ENCODE measurements around the gene IFIT2. TPM values are rescaled to one million over a fixed set of nuclear protein-coding genes. Genes with fewer than 3 reads are reported as not detected.

The IFIT2 gene
- total RNA-seq, 6 experiments from 2014 or later = 4.7 to 12.4 (median 9.8) TPM

- H3K27me3 ChIP-seq = no peaks in the 10 kb centered on the region
- ATAC-seq (peak; percentile 77 to 85 (median 81)), DNase-seq (no peak)
- peak overlapping the region; percentile 58 to 88 (median 78) for H3K27ac ChIP-seq
- H3K4me1 ChIP-seq = peaks cover 0 to 23% (median 10%) of the 10 kb centered on the region in 4 donors
- H3K36me3 ChIP-seq = no peaks in the 10 kb centered on the region
- no peak overlapping the region for H3K4me3 ChIP-seq
- TF ChIP-seq CTCF (IDR thresholded peaks at IDR 0.05) = no peak
- peak; percentile 19 for TF ChIP-seq POLR2A (IDR thresholded peaks at IDR 0.05)
- intact Hi-C loops (cut with DNase I) = no loop called here
- no peaks in the 10 kb centered on the region for H3K9me3 ChIP-seq
These were observed 31.7 kb upstream of the IFIT2 start for GRCh38 chr10:89270153-89270483.

- intact Hi-C loops (cut with DNase I) = no loop called here
- peaks cover 0 to 23% (median 10%) of the 10 kb centered on the region in 4 donors for H3K4me1 ChIP-seq
- H3K9me3 ChIP-seq = no peaks in the 10 kb centered on the region
- H3K36me3 ChIP-seq = no peaks in the 10 kb centered on the region
- no peak for TF ChIP-seq CTCF (IDR thresholded peaks at IDR 0.05)
- no peak for TF ChIP-seq POLR2A (IDR thresholded peaks at IDR 0.05)
- no peaks in the 10 kb centered on the region for H3K27me3 ChIP-seq
- H3K27ac ChIP-seq = peak overlapping the region in 2 of 3 donors; percentile 78 to 88
- 100% methylated on average over 2 of the region's 2 CpGs for WGBS (ENCODE audit: insufficient coverage, low coverage, low lambda C conversion rate, missing lambda C conversion rate)
- H3K4me3 ChIP-seq = no peak overlapping the region
- no peak for DNase-seq
- no peak for ATAC-seq
These were observed 30.3 kb upstream of the IFIT2 start for GRCh38 chr10:89271532-89271931.

- intact Hi-C loops (cut with DNase I) = no loop called here
- no peak for ATAC-seq
- Histone ChIP-seq H3K4me1 (peaks cover 0 to 35% (median 12%) of the 10 kb centered on the region in 4 donors), H3K4me3 (no peak overlapping the region), H3K27ac (no peak overlapping the region), H3K36me3 (no peaks in the 10 kb centered on the region), H3K27me3 (no peaks in the 10 kb centered on the region), H3K9me3 (no peaks in the 10 kb centered on the region)
- TF ChIP-seq CTCF (IDR thresholded peaks at IDR 0.05) (no peak), POLR2A (IDR thresholded peaks at IDR 0.05) (no peak)
- WGBS (ENCODE audit: insufficient coverage, low coverage, low lambda C conversion rate, missing lambda C conversion rate) = 50% methylated on average over 2 of the region's 2 CpGs
- DNase-seq = no peak
These were observed 28.2 kb upstream of the IFIT2 start for GRCh38 chr10:89273680-89274079.

- Histone ChIP-seq H3K9me3 (no peaks in the 10 kb centered on the region), H3K27ac (no peak overlapping the region), H3K4me3 (no peak overlapping the region), H3K4me1 (peaks cover 0 to 39% (median 13%) of the 10 kb centered on the region in 4 donors), H3K36me3 (no peaks in the 10 kb centered on the region), H3K27me3 (no peaks in the 10 kb centered on the region)
- intact Hi-C loops (cut with DNase I) = no loop called here
- DNase-seq (no peak), ATAC-seq (no peak)
- 70% methylated on average over 2 of the region's 3 CpGs for WGBS (ENCODE audit: insufficient coverage, low coverage, low lambda C conversion rate, missing lambda C conversion rate)
- TF ChIP-seq POLR2A (IDR thresholded peaks at IDR 0.05) (no peak), CTCF (IDR thresholded peaks at IDR 0.05) (no peak)
These were observed 26.9 kb upstream of the IFIT2 start for GRCh38 chr10:89274928-89275327.

GRCh38 chr10:89275383-89275782 is 26.5 kb upstream of the IFIT2 start:
- Histone ChIP-seq H3K9me3 (no peaks in the 10 kb centered on the region), H3K4me1 (peaks cover 0 to 34% (median 11%) of the 10 kb centered on the region in 4 donors), H3K27ac (no peak overlapping the region), H3K36me3 (no peaks in the 10 kb centered on the region), H3K4me3 (no peak overlapping the region), H3K27me3 (no peaks in the 10 kb centered on the region)
- peak in 1 of 4 donors; percentile 25 for ATAC-seq
- intact Hi-C loops (cut with DNase I) = no loop called here
- 51% methylated on average over 4 of the region's 6 CpGs for WGBS (ENCODE audit: insufficient coverage, low coverage, low lambda C conversion rate, missing lambda C conversion rate)
- no peak for DNase-seq
- no peak for TF ChIP-seq CTCF (IDR thresholded peaks at IDR 0.05)
- no peak for TF ChIP-seq POLR2A (IDR thresholded peaks at IDR 0.05)

Data from right lobe of liver (tissue), 6 donors.